Gastroesophageal sphincter (tissue), 4 donors: Measurements from ENCODE around the gene ANKRD55. TPM values are rescaled to one million over a fixed set of nuclear protein-coding genes. Genes with fewer than 3 reads are reported as not detected.

Source experiments
- ATAC-seq: fragments of 150-250 bp; one replicate; pipeline ENCODE4 v1.9.1; 2016; ENCODE audit warnings: mild to moderate bottlenecking, moderate library complexity
- H3K27ac ChIP-seq, 4 donors: fragments of 200-600 bp; sonication (generic) in 3 of 4; 1 replicate in 3 of 4; 2 replicates in 1 of 4; pipeline ENCODE4 v1.5.1; 2016 to 2019
- H3K27me3 ChIP-seq: fragments of 200-600 bp; sonication (generic); one replicate; pipeline ENCODE4 v1.5.1; 2019
- H3K36me3 ChIP-seq, 2 donors: fragments of 200-600 bp; sonication (generic); one replicate each; pipeline ENCODE4 v1.5.1; 2019; ENCODE audit warnings: control low read depth in 1 of 2
- H3K4me1 ChIP-seq, 3 donors: fragments of 200-600 bp; sonication (generic); 1 replicate in 2 of 3; 2 replicates in 1 of 3; pipeline ENCODE4 v1.5.1; 2016 to 2019; ENCODE audit warnings: control low read depth in 2 of 3
- H3K4me3 ChIP-seq, 2 donors: fragments of 200-600 bp; sonication (generic); one replicate each; pipeline ENCODE4 v1.5.1; 2019; ENCODE audit warnings: mild to moderate bottlenecking in 1 of 2, moderate library complexity in 1 of 2
- H3K9me3 ChIP-seq, 3 donors: fragments of 200-600 bp; sonication (generic); one replicate each; pipeline ENCODE4 v1.5.1; 2017 to 2019; ENCODE audit warnings: control low read depth in 2 of 3
- EP300 ChIP-seq: sonication (generic); formaldehyde crosslinking; IDR thresholded peaks from one replicate; pipeline ENCODE4 v1.6.1; 2017; ENCODE audit warnings: antibody characterized with exemption, mild to moderate bottlenecking
- POLR2A ChIP-seq, 2 donors: fragments of 450-650 bp; IDR thresholded peaks; one replicate each; pipeline ENCODE4 v1.6.1; 2017; ENCODE audit warnings: antibody characterized with exemption in 2 of 2, mild to moderate bottlenecking in 2 of 2, moderate library complexity in 1 of 2
- POLR2AphosphoS5 ChIP-seq: sonication (generic); formaldehyde crosslinking; IDR thresholded peaks from one replicate; pipeline ENCODE4 v1.6.1; 2017; ENCODE audit warnings: antibody characterized with exemption
- WGBS, 2 donors: methylation state at CpG; one replicate each; pipeline ENCODE4 v1.1.5; 2018; ENCODE audit warnings: low coverage in 1 of 2; 5-methylcytosine and 5-hydroxymethylcytosine counted together
- total RNA-seq, 4 donors: library from RNA; depleted of rRNA; stranded (reverse); fragments of >200 nt; gene quantifications; one replicate each; pipeline ENCODE4 v1.1.0, GENCODE V29; 2016
- TF ChIP-seq, protein P1 (sequence below), 4 experiments: fragments of 200-600 bp in 2 of 4; fragments of 450-650 bp in 2 of 4; sonication (generic) in 1 of 4; IDR thresholded peaks; one replicate each; pipeline ENCODE4 v1.5.1; 2017 to 2019; ENCODE audit warnings: antibody characterized with exemption in 4 of 4, mild to moderate bottlenecking in 2 of 4, moderate library complexity in 2 of 4

ANKRD55 gene
- total RNA-seq, 4 donors from 2014 or later: 0.27 TPM; not detected in 3

DNA sequence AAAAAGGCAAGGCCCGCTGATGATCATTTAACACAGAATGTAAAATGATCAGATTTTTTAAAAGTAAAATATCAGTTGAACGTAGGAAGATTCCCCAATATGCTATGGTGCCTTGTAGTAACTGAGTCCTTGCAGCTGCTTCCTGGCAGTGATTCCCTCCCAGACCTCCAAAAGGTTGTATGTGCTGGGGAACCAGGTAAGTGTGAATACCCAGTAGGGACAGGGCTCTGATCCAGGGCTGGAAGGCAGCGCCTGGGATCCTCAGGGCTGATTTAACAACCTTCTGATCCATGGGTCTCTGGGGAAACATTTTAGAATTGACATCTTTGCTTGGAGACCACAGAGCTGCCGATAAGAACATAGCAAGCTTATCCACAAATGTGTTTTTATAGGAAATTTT, 161.7 kb downstream of the ANKRD55 start:
- TF ChIP-seq POLR2AphosphoS5 (no peak), EP300 (no peak), POLR2A (IDR thresholded peaks at IDR 0.05) (no peak)
- TF ChIP-seq, protein P1, sequence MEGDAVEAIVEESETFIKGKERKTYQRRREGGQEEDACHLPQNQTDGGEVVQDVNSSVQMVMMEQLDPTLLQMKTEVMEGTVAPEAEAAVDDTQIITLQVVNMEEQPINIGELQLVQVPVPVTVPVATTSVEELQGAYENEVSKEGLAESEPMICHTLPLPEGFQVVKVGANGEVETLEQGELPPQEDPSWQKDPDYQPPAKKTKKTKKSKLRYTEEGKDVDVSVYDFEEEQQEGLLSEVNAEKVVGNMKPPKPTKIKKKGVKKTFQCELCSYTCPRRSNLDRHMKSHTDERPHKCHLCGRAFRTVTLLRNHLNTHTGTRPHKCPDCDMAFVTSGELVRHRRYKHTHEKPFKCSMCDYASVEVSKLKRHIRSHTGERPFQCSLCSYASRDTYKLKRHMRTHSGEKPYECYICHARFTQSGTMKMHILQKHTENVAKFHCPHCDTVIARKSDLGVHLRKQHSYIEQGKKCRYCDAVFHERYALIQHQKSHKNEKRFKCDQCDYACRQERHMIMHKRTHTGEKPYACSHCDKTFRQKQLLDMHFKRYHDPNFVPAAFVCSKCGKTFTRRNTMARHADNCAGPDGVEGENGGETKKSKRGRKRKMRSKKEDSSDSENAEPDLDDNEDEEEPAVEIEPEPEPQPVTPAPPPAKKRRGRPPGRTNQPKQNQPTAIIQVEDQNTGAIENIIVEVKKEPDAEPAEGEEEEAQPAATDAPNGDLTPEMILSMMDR (IDR thresholded peaks at IDR 0.05): no peak
- 24 to 66% methylated on average over 3 to 4 of the region's 4 CpGs for WGBS, 2 donors
- Histone ChIP-seq H3K36me3 (no peaks in the 10 kb centered on the region), H3K4me3 (no peak overlapping the region), H3K9me3 (no peaks in the 10 kb centered on the region), H3K27me3 (no peaks in the 10 kb centered on the region), H3K4me1 (peaks cover 0 to 24% (median 7%) of the 10 kb centered on the region in 3 donors), H3K27ac (peak overlapping the region; percentile 1 to 56 (median 50))
- no peak for ATAC-seq

DNA sequence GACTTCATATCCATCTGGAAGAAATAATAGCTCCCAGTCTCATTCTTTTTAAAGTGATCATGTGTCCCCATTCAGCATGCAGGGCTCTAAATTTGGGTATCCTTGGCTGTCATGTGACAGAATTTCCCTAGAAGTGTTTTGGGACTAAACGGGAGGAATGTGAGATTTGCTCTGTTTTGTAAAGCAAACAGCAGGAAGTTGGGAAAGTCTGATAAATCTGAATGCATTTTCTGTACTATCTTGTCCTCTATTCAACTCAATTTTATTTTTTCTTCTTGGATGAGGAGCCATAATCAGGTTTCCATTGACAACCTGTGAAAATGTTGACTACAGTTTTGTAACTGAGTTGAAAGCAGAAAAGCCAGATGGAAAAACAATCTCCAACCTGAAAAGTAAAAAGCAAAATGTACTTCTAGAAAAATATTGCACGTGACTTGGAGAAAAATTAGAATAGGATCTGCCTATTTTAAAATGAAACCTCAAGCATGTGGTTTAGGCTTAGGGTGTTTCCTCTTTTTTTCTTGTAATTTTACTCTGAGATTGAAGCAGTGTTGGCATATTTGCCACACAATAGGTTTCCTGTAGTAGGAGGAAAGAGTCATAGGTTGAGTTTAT, 162.2 kb downstream of the ANKRD55 start:
- WGBS, 2 donors: 17 to 25% methylated on average over 1 to 2 of the region's 2 CpGs
- Histone ChIP-seq H3K27me3 (no peaks in the 10 kb centered on the region), H3K4me1 (peaks cover 0 to 24% (median 7%) of the 10 kb centered on the region in 3 donors), H3K9me3 (no peaks in the 10 kb centered on the region), H3K4me3 (no peak overlapping the region), H3K36me3 (no peaks in the 10 kb centered on the region), H3K27ac (peak overlapping the region; percentile 1 to 56 (median 50))
- ATAC-seq: peak; percentile 9
- TF ChIP-seq, protein P1 (IDR thresholded peaks at IDR 0.05): no peak
- TF ChIP-seq EP300: no peak
- TF ChIP-seq POLR2AphosphoS5: no peak
- TF ChIP-seq POLR2A (IDR thresholded peaks at IDR 0.05): no peak

DNA sequence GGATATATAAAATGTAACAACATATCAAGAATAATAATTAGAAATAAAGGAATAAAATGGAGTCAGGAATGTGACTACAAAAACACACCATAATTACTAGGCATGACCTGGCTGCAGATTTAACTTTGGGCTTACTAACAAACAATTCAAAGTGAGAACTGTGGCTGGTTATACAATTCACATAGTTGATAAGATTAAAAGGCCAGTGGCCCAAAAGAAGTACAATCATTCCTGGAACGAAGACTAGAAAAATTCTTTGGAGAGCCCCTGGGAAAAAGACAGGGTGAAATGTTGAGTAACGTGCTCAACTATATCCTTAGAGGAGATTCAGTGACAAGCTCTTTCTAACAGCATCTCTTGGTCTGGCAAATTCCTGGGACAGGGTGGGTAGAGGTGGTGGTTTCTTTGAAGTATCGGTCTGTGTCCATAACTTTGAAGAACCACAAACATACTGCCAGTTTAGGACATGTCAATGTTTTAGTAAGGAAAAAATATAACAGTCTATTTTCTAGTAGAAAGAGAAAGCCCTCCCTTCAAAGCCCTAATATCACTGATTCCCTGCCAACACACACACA, 163.4 kb downstream of the ANKRD55 start:
- Histone ChIP-seq H3K27me3 (no peaks in the 10 kb centered on the region), H3K27ac (peak overlapping the region in 1 of 4 donors; percentile 1), H3K4me1 (peaks cover 0 to 16% (median 7%) of the 10 kb centered on the region in 3 donors), H3K4me3 (no peak overlapping the region), H3K9me3 (no peaks in the 10 kb centered on the region), H3K36me3 (no peaks in the 10 kb centered on the region)
- TF ChIP-seq, protein P1 (IDR thresholded peaks at IDR 0.05): no peak
- WGBS, 2 donors: 62 to 81% methylated on average over 3 of the region's 3 CpGs
- no peak for ATAC-seq

DNA sequence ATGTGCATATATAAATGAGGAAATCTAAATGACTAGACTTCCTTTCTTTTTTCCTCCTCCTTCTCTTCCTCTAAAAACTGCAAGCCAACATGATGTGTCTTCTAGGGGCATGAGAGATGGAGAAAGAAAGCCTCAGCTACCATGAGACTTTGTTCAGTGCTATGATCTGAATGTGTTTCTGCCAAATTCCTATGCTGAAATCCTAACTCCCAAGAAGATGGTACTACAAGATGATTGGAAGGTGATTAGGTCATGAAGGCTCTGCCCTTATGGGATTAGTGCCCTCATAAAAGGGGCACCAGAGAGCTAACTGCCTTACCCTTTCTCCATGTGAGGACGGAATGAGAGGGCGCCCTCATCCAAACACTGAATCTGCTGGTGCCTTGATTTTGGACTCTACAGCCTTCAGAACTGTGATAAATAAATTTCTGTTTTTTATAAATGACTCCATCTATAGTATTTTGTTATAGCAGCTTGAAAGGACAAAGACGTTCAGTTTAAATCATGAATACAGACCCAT, 166.1 kb downstream of the ANKRD55 start:
- no peak for TF ChIP-seq POLR2AphosphoS5
- TF ChIP-seq, protein P1 (IDR thresholded peaks at IDR 0.05): no peak
- no peak for TF ChIP-seq POLR2A (IDR thresholded peaks at IDR 0.05)
- TF ChIP-seq EP300: no peak
- H3K4me1 ChIP-seq: peaks cover 0 to 15% (median 7%) of the 10 kb centered on the region in 3 donors
- WGBS, 2 donors: 91 to 98% methylated on average over 1 to 3 of the region's 3 CpGs
- no peak overlapping the region for H3K27ac ChIP-seq
- H3K36me3 ChIP-seq: no peaks in the 10 kb centered on the region
- H3K27me3 ChIP-seq: no peaks in the 10 kb centered on the region
- H3K9me3 ChIP-seq: no peaks in the 10 kb centered on the region
- no peak overlapping the region for H3K4me3 ChIP-seq
- ATAC-seq: no peak

DNA sequence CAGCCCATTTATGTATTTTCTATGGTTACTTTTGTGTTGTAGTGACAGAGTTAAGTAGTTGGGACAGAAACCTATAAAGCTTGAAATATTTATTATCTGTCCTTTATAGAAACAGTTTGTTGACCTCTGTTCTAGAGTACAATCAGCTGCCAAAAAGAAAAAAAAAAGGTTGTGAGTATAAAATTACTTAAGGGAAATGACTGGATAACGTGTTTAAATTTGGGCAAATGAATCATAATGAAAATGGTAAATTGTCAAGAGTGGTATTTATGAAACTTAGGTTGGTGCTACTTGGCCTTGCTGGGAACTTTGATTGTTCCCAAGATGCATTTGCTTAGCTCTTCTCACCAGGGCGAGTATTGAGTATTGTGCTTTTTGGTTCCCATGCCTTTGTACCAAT, 168.1 kb downstream of the ANKRD55 start:
- Histone ChIP-seq H3K27me3 (no peaks in the 10 kb centered on the region), H3K4me1 (no peaks in the 10 kb centered on the region), H3K27ac (no peak overlapping the region), H3K36me3 (no peaks in the 10 kb centered on the region), H3K9me3 (no peaks in the 10 kb centered on the region), H3K4me3 (no peak overlapping the region)
- 52 to 58% methylated on average over 2 of the region's 2 CpGs for whole genome bisulfite sequencing, 2 donors
- no peak for TF ChIP-seq POLR2A (IDR thresholded peaks at IDR 0.05)
- TF ChIP-seq EP300: no peak
- ATAC-seq: no peak
